H1 (cell line): Measurements from ENCODE around the gene MAML3. TPM values are rescaled to one million over a fixed set of nuclear protein-coding genes. Genes with fewer than 3 reads are reported as not detected.

Source experiments
- CBX8 ChIP-seq: fragments of 300-800, 300-1000 bp; sonication (generic); IDR thresholded peaks from 2 replicates; pipeline ENCODE4 v1.7.1; 2016; ENCODE audit warnings: low read depth, low read length, borderline replicate concordance
- EGR1 ChIP-seq: IDR thresholded peaks from 2 replicates; pipeline ENCODE4 v1.6.1; 2011; ENCODE audit warnings: low read depth, low read length, borderline replicate concordance
- polyA plus RNA-seq, 7 experiments: library from polyadenylated mRNA; depleted of rRNA in 3 of 7; stranded (reverse) in 5 of 7; unstranded in 2 of 7; fragments of >200 nt in 5 of 7; fragments of 200-250 nt in 2 of 7; gene quantifications; 1 replicate in 5 of 7; 2 replicates in 1 of 7; 4 replicates in 1 of 7; pipeline versions ENCODE4 v1.2.1 to v1.2.3, GENCODE V29; 2011 to 2013; ENCODE audit warnings: missing spikeins in 2 of 7, mixed read lengths in 2 of 7
- total RNA-seq: library from RNA; stranded (reverse); fragmentation: NEBNext Ultra II Directional; extraction: Animal tissue kit (Norgen Biotek cat#: 25700); gene quantifications from 2 replicates; pipeline ENCODE4 v1.2.1, GENCODE V29; 2021

Gene MAML3
- total and polyA plus RNA-seq, 2 of the 8 experiments (the other 6 are each of a cell fraction or from before 2014, with no cell fraction given): 2.1 to 5.7 TPM

- TF ChIP-seq CBX8 (no peak), EGR1 (no peak)
Observed at GRCh38 chr4:140046016-140046415, 108.0 kb downstream of the MAML3 start (continued).
